ENCODE measurements around the gene RASA3.

DNA sequence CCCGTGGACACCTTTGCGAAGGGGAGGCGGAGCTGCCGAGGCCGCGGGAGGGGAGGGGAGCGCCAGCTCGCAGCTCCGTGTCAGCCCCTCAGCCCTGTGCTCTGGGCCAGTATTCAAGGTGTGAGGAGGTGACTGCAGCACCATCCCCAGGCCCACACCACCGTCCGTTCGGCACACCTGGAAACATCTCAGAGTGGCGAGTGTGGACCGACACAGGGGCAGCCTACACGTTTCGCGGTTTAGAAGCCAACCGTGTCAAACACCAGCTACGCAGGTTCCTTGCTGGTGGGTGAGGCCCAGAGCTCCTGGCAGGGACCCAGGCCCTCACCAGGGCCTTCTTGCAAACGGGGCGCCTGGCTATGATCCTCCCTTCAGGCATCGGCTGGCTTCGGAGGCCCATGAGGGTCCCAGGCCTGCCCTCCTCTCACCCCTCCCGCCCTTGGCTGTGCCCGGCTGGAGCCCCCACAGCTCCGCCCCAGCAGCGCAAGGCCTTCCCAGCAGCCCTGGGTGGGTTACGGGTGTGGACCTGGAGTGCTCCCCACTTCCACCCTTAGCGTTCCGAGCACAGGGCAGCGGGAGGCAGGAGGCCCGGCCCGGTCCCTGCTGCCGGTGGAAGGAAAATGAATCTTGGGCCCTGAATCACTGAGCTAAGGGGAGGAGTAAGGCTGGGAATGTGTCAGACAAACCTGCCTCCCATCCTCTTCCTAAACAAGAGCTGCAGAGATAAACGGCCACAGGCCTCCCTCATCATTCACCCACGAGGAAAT is 159.8 kb downstream of the RASA3 start:
- TF ChIP-seq, protein P1, sequence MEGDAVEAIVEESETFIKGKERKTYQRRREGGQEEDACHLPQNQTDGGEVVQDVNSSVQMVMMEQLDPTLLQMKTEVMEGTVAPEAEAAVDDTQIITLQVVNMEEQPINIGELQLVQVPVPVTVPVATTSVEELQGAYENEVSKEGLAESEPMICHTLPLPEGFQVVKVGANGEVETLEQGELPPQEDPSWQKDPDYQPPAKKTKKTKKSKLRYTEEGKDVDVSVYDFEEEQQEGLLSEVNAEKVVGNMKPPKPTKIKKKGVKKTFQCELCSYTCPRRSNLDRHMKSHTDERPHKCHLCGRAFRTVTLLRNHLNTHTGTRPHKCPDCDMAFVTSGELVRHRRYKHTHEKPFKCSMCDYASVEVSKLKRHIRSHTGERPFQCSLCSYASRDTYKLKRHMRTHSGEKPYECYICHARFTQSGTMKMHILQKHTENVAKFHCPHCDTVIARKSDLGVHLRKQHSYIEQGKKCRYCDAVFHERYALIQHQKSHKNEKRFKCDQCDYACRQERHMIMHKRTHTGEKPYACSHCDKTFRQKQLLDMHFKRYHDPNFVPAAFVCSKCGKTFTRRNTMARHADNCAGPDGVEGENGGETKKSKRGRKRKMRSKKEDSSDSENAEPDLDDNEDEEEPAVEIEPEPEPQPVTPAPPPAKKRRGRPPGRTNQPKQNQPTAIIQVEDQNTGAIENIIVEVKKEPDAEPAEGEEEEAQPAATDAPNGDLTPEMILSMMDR (IDR thresholded peaks at IDR 0.05; ENCODE audit: low read depth, low read length): no peak
- TF ChIP-seq EZH2phosphoT487 (IDR thresholded peaks at IDR 0.05; ENCODE audit: low read depth): no peak

All from OCI-LY3 (cell line).